ENCODE measurements around the gene OBSCN.

- TF ChIP-seq CTCF (conservative IDR thresholded peaks at IDR 0.05; ENCODE audit: low read depth, low read length), result no peak
- no peak for TF ChIP-seq EZH2 (IDR thresholded peaks at IDR 0.05; ENCODE audit: low read length, unreplicated experiment)
- TF ChIP-seq EZH2phosphoT487 (IDR thresholded peaks at IDR 0.05; ENCODE audit: borderline replicate concordance, low read length), result no peak
These were observed 64.5 kb downstream of the OBSCN start for GRCh38 chr1:228272331-228272791.

Data from PC-3 (cell line).